Measurements from ENCODE around the gene FGF14. TPM values are rescaled to one million over a fixed set of nuclear protein-coding genes. Genes with fewer than 3 reads are reported as not detected.

Gene FGF14
- polyA plus RNA-seq, 1 donor (not counting 4 experiments of a cell fraction or from before 2014, with no cell fraction given), result 0.09 TPM

- no peaks in the 10 kb centered on the region for H3K9me1 ChIP-seq (ENCODE audit: control insufficient read depth, extremely low read depth, insufficient read depth, low read length)
- H3K79me2 ChIP-seq (ENCODE audit: control insufficient read depth, insufficient read depth, low read length), result no peaks in the 10 kb centered on the region
- TF ChIP-seq EZH2 (IDR thresholded peaks at IDR 0.05; ENCODE audit: low read length) (no peak), CTCF (optimal IDR thresholded peaks at IDR 0.05 in 1 of 3, IDR thresholded peaks at IDR 0.05 in 1 of 3, conservative IDR thresholded peaks at IDR 0.05 in 1 of 3; ENCODE audit: extremely low read depth in 1 of 3, insufficient read depth in 2 of 3, low read length in 3 of 3) (no peak)
- no peak for FAIRE-seq
- no peaks in the 10 kb centered on the region for H3K9me3 ChIP-seq (ENCODE audit: control insufficient read depth, low read depth, low read length)
- H3K36me3 ChIP-seq (ENCODE audit: control insufficient read depth in 2 of 2, extremely low read depth in 1 of 2, insufficient read depth in 2 of 2, low read length in 2 of 2), result no peaks in the 10 kb centered on the region
- no peaks in the 10 kb centered on the region for H4K20me1 ChIP-seq (ENCODE audit: control insufficient read depth, extremely low read depth, insufficient read depth, low read length)
- no peaks in the 10 kb centered on the region for H3K4me1 ChIP-seq (ENCODE audit: control insufficient read depth, extremely low read depth, insufficient read depth, low read length)
- H3K4me3 ChIP-seq (ENCODE audit: control insufficient read depth in 2 of 3, extremely low read depth in 1 of 3, insufficient read depth in 2 of 3, low read depth in 1 of 3, low read length in 3 of 3), result no peak overlapping the region
- dilution Hi-C loops (cut with MboI; ENCODE audit: extremely low pct_ligation_motif_present, low sequenced_read_pairs), result no loop called here
- no peak overlapping the region for H3K27ac ChIP-seq (ENCODE audit: control insufficient read depth, insufficient read depth, low read length)
- H3K9ac ChIP-seq (ENCODE audit: control insufficient read depth, extremely low read depth, insufficient read depth, low read length), result no peak overlapping the region
- H3K4me2 ChIP-seq (ENCODE audit: control insufficient read depth, extremely low read depth, insufficient read depth, low read depth, low read length), result no peak overlapping the region
- no peak overlapping the region for H2AFZ ChIP-seq (ENCODE audit: control insufficient read depth, low read length)
- DNase-seq (ENCODE audit: low read depth, low spot score), result no peak
- H3K27me3 ChIP-seq (ENCODE audit: control insufficient read depth, extremely low read depth, insufficient read depth, low read length), result no peaks in the 10 kb centered on the region
Observed at GRCh38 chr13:102145750-102146149, 256.1 kb downstream of the FGF14 start.

GRCh38 chr13:102142473-102142826, 259.4 kb downstream of the FGF14 start:
- Histone ChIP-seq H3K9ac (ENCODE audit: control insufficient read depth, extremely low read depth, insufficient read depth, low read length) (no peak overlapping the region), H3K27ac (ENCODE audit: control insufficient read depth, insufficient read depth, low read length) (no peak overlapping the region), H2AFZ (ENCODE audit: control insufficient read depth, low read length) (no peak overlapping the region), H3K27me3 (ENCODE audit: control insufficient read depth, extremely low read depth, insufficient read depth, low read length) (no peaks in the 10 kb centered on the region), H4K20me1 (ENCODE audit: control insufficient read depth, extremely low read depth, insufficient read depth, low read length) (no peaks in the 10 kb centered on the region), H3K36me3 (ENCODE audit: control insufficient read depth in 2 of 2, extremely low read depth in 1 of 2, insufficient read depth in 2 of 2, low read length in 2 of 2) (no peaks in the 10 kb centered on the region), H3K9me1 (ENCODE audit: control insufficient read depth, extremely low read depth, insufficient read depth, low read length) (no peaks in the 10 kb centered on the region), H3K4me2 (ENCODE audit: control insufficient read depth, extremely low read depth, insufficient read depth, low read depth, low read length) (no peak overlapping the region), H3K4me3 (ENCODE audit: control insufficient read depth in 2 of 3, extremely low read depth in 1 of 3, insufficient read depth in 2 of 3, low read depth in 1 of 3, low read length in 3 of 3) (no peak overlapping the region), H3K79me2 (ENCODE audit: control insufficient read depth, insufficient read depth, low read length) (no peaks in the 10 kb centered on the region), H3K4me1 (ENCODE audit: control insufficient read depth, extremely low read depth, insufficient read depth, low read length) (no peaks in the 10 kb centered on the region), H3K9me3 (ENCODE audit: control insufficient read depth, low read depth, low read length) (no peaks in the 10 kb centered on the region)
- dilution Hi-C loops (cut with MboI; ENCODE audit: extremely low pct_ligation_motif_present, low sequenced_read_pairs), result no loop called here
- DNase-seq (ENCODE audit: low read depth, low spot score) (no peak), FAIRE-seq (no peak)
- TF ChIP-seq EZH2 (IDR thresholded peaks at IDR 0.05; ENCODE audit: low read length) (no peak), CTCF (optimal IDR thresholded peaks at IDR 0.05 in 1 of 3, IDR thresholded peaks at IDR 0.05 in 1 of 3, conservative IDR thresholded peaks at IDR 0.05 in 1 of 3; ENCODE audit: extremely low read depth in 1 of 3, insufficient read depth in 2 of 3, low read length in 3 of 3) (no peak)

Measured in keratinocyte (primary cell).